Karpas-422 (cell line): ENCODE data around the gene ALDH7A1. TPM values are rescaled to one million over a fixed set of nuclear protein-coding genes. Genes with fewer than 3 reads are reported as not detected.
"Not testable (repeated sequence)": the region's sequence is repeated elsewhere in the genome, so short reads cannot be mapped to it uniquely, and the experiment has no call there.

Source experiments
- DNase-seq: peaks from one replicate; pipeline ENCODE4 v3.0.0-alpha.2; 2015
- H2AFZ ChIP-seq: fragments of 200-600 bp; sonication (generic); 2 replicates; pipeline ENCODE4 v1.6.1; 2014; ENCODE audit warnings: antibody characterized with exemption, low read length, mixed read lengths
- H3K27ac ChIP-seq: fragments of 200-600 bp; sonication (generic); 2 replicates; pipeline ENCODE4 v1.5.1; 2014; ENCODE audit warnings: mild to moderate bottlenecking, low read length, moderate library complexity
- H3K27me3 ChIP-seq: fragments of 200-600 bp; sonication (generic); 2 replicates; pipeline ENCODE4 v1.6.1; 2014; ENCODE audit warnings: low read length, mixed read lengths
- H3K36me3 ChIP-seq: fragments of 200-600 bp; sonication (generic); 2 replicates; pipeline ENCODE4 v1.6.1; 2014; ENCODE audit warnings: low read length, mixed read lengths; ENCODE audit not compliant: insufficient read depth
- H3K4me1 ChIP-seq: fragments of 200-600 bp; sonication (generic); 2 replicates; pipeline ENCODE4 v1.6.1; 2014; ENCODE audit warnings: mild to moderate bottlenecking, low read length, mixed read lengths
- H3K4me2 ChIP-seq: fragments of 200-600 bp; sonication (generic); 2 replicates; pipeline ENCODE4 v1.6.1; 2014; ENCODE audit warnings: low read length, low read depth, mild to moderate bottlenecking; ENCODE audit not compliant: poor library complexity, severe bottlenecking
- H3K4me3 ChIP-seq: fragments of 200-600 bp; sonication (generic); 2 replicates; pipeline ENCODE4 v1.5.1; 2014; ENCODE audit warnings: mild to moderate bottlenecking, antibody characterized with exemption, low read length, mixed read lengths
- H3K79me2 ChIP-seq: fragments of 200-600 bp; sonication (generic); 2 replicates; pipeline ENCODE4 v1.6.1; 2014; ENCODE audit warnings: mild to moderate bottlenecking, low read length, mixed read lengths
- H3K9ac ChIP-seq: fragments of 200-600 bp; sonication (generic); 2 replicates; pipeline ENCODE4 v1.6.0; 2014; ENCODE audit warnings: low read length
- H3K9me2 ChIP-seq: fragments of 200-600 bp; sonication (generic), shearing (Covaris generic); replicated peaks from 2 replicates; pipeline ENCODE4 v1.6.0; 2014; ENCODE audit warnings: mild to moderate bottlenecking, low read length, moderate library complexity; ENCODE audit not compliant: insufficient read depth
- H3K9me3 ChIP-seq: fragments of 300-700, 200-600 bp; sonication (generic); 2 replicates; pipeline ENCODE4 v1.6.1; 2014; ENCODE audit warnings: low read length, mixed read lengths
- H4K20me1 ChIP-seq: fragments of 200-600 bp; sonication (generic); 2 replicates; pipeline ENCODE4 v1.6.1; 2014; ENCODE audit warnings: mild to moderate bottlenecking, antibody characterized with exemption, low read length, low read depth; ENCODE audit not compliant: insufficient read depth
- total RNA-seq: library from RNA; depleted of rRNA; stranded (reverse); fragments of >200 nt; shearing (Covaris generic); gene quantifications from 2 replicates; pipeline ENCODE4 v1.2.3, GENCODE V29; 2014; ENCODE audit warnings: low replicate concordance

Gene ALDH7A1
- total RNA-seq, 1 experiment from 2014 or later, result not detected

DNA sequence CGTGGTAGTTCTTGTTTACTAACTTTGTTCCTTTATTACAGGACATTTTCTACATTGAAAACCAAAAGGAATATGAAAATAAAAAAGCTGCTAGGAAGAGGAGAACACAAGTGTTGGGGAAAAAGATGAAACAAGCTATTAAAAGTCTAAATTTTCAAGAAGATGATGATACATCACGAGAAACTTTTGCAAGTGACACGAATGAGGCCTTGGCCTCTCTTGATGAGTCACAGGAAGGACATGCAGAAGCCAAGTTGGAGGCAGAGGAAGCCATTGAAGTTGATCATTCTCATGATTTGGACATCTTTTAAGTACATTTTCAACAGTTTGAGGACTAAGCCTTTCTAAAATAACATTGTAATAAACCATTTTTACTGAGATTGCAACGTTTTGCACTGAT lies 29.5 kb upstream of the ALDH7A1 start:
- H2AFZ ChIP-seq, result no peak overlapping the region
- H3K4me1 ChIP-seq, result no peaks in the 10 kb centered on the region
- H3K9ac ChIP-seq, result no peak overlapping the region
- H3K27me3 ChIP-seq, result no peaks in the 10 kb centered on the region
- peaks cover 19% of the 10 kb centered on the region for H3K79me2 ChIP-seq
- H3K36me3 ChIP-seq, result peaks cover 21% of the 10 kb centered on the region; the same call in 1 of the 2 replicates
- no peaks in the 10 kb centered on the region for H3K9me3 ChIP-seq
- H3K27ac ChIP-seq, result no peak overlapping the region
- H4K20me1 ChIP-seq, result 0 out of 2 replicates have a peak, but pooled peaks cover 6% of the 10 kb centered on the region
- no peak overlapping the region for H3K4me3 ChIP-seq
- DNase-seq, result no peak
- no peak overlapping the region for H3K4me2 ChIP-seq
- H3K9me2 ChIP-seq, result no peaks in the 10 kb centered on the region

DNA sequence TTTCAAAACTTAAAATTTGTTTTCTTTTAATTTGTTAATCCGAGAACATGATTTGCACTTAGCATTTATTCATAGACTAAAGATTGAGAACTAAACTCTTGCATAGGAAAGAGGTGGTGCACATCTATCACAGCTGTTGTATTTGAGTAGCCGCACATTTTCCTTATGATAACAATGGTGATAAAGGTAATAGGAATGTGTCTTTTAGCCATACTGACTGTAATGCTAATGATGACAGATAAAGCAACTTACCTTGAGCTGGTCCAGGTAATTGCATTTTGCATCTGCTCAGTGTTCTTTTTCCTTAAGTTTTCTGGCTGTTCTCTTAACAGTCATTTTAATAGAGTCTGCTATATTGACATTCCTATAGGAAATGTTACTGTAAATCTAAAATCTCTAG lies 24.8 kb upstream of the ALDH7A1 start:
- peaks cover 32% of the 10 kb centered on the region; the same call in 1 of the 2 replicates for H3K36me3 ChIP-seq

DNA sequence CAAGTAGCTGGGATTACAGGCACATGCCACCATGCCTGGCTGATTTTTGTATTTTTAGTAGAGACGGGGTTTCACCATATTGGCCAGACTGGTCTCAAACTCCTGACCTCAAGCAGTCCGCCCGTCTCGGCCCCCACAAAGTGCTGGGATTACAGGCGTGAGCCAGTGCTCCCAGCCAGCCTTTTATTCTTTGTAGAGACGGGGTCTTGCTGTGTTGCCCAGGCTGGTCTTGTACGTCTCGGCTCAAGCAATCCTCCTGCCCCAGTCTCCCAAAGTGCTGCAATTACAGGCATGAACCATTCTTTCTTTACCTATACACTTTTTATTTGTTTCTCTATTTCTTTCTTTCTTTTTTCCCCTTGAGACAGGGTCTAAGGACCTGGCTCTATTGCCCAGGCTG lies 22.6 kb upstream of the ALDH7A1 start:
- not testable (repeated sequence) for H3K4me3 ChIP-seq, DNase-seq, H3K9me2 ChIP-seq

More for the DNA sequence above, 24.8 kb upstream of the ALDH7A1 start:
- Histone ChIP-seq H3K4me2 (no peak overlapping the region), H3K79me2 (peaks cover 48% of the 10 kb centered on the region), H3K27ac (no peak overlapping the region), H3K27me3 (no peaks in the 10 kb centered on the region), H2AFZ (no peak overlapping the region), H4K20me1 (no peaks in the 10 kb centered on the region), H3K4me1 (peaks cover 6% of the 10 kb centered on the region), H3K9me3 (no peaks in the 10 kb centered on the region), H3K9me2 (no peaks in the 10 kb centered on the region), H3K4me3 (no peak overlapping the region), H3K9ac (no peak overlapping the region)
- DNase-seq, result no peak

DNA sequence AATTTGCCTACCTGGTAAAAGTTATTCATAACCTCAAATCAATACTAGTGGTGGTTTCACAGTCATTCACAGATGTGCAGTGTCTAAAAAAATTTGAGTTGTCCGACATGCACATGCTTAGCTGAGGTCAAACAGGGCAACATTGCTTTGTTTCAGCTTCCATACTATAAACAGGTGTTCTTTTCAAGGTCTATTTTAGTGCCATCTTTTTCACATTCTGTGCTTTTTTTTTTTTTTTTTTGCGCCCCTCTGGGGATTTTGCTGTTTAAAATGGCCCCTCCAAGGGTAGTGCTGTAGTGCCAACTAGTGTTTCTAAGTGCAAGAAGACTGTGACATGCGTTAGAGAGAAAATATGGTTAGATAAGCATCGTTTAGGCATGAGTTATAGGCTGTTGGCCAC lies 20.3 kb upstream of the ALDH7A1 start:
- Histone ChIP-seq H3K9ac (no peak overlapping the region), H3K4me1 (peaks cover 7% of the 10 kb centered on the region), H3K79me2 (peaks cover 79% of the 10 kb centered on the region), H3K4me2 (no peak overlapping the region), H3K4me3 (no peak overlapping the region), H3K9me2 (no peaks in the 10 kb centered on the region), H3K9me3 (no peaks in the 10 kb centered on the region), H4K20me1 (no peaks in the 10 kb centered on the region), H3K27me3 (no peaks in the 10 kb centered on the region), H3K27ac (no peak overlapping the region), H3K36me3 (peaks cover 19% of the 10 kb centered on the region; the same call in 1 of the 2 replicates), H2AFZ (no peak overlapping the region)
- peak; percentile 60 for DNase-seq

More for the DNA sequence above, 22.6 kb upstream of the ALDH7A1 start:
- H3K4me2 ChIP-seq, H3K4me1 ChIP-seq, H4K20me1 ChIP-seq, H3K27ac ChIP-seq, H3K9ac ChIP-seq, H3K27me3 ChIP-seq, H2AFZ ChIP-seq, H3K9me3 ChIP-seq: not testable (repeated sequence)
- peaks cover 68% of the 10 kb centered on the region for H3K79me2 ChIP-seq
- H3K36me3 ChIP-seq, result peaks cover 22% of the 10 kb centered on the region; the same call in 1 of the 2 replicates

DNA sequence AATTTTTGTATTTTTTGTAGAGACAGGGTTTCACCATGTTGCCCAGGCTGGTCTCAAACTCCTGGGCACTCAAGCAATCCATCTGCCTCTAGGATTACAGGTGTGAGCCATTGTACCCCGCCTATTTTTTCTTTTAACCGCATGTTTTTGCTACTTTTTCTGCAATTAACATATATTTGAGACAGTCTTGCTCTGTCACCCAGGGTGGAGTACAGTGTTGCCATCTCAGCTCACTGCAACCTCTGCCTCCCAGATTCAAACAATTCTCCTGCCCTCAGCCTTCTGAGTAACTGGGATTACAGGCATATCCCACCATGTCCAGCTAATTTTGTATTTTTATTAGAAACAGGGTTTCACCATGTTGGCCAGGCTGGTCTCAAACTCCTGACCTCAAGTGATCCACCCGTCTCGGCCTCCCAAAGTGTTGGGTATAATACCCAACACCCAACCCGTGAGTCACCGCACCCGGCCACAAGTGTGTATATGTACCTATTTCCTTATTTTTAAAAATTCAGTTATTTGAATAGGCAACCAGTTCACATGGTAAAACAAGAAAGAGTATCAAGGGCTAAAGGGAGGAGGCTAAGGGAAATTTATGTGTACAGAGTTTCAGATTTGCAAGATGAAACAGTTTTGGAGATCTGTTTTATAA lies 19.0 kb upstream of the ALDH7A1 start:
- peaks cover 22% of the 10 kb centered on the region; the same call in 1 of the 2 replicates for H3K36me3 ChIP-seq
- no peak for DNase-seq
- H3K9ac ChIP-seq, result no peak overlapping the region
- H3K79me2 ChIP-seq, result peaks cover 83% of the 10 kb centered on the region
- no peak overlapping the region for H2AFZ ChIP-seq
- no peak overlapping the region for H3K27ac ChIP-seq
- no peaks in the 10 kb centered on the region for H4K20me1 ChIP-seq
- H3K9me3 ChIP-seq, result no peaks in the 10 kb centered on the region
- H3K9me2 ChIP-seq, result no peaks in the 10 kb centered on the region
- no peaks in the 10 kb centered on the region for H3K27me3 ChIP-seq
- H3K4me2 ChIP-seq, result no peak overlapping the region
- no peak overlapping the region for H3K4me3 ChIP-seq
- peaks cover 7% of the 10 kb centered on the region for H3K4me1 ChIP-seq

DNA sequence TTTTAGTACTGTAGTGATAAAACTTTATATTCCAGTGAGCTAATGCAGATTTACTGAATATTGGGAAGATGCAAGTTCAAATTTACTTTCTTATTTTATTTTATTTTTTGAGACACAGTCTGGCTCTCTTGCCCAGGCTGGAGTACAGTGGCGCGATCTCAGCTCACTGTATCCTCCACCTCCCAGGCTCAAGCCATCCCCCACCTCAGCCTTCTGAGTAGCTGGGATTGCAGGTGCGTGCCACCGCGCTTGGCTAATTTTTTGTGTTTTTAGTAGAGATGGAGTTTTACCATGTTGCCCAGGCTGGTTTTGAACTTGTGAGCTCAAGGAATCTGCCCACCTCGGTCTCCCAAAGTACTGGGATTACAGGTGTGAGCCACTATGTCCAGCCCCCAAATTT lies 15.6 kb upstream of the ALDH7A1 start:
- peaks cover 7% of the 10 kb centered on the region for H3K4me1 ChIP-seq
- H3K79me2 ChIP-seq, result peaks cover 96% of the 10 kb centered on the region
- H4K20me1 ChIP-seq, result peaks cover 13% of the 10 kb centered on the region; the same call in 1 of the 2 replicates
- no peak for DNase-seq
- H2AFZ ChIP-seq, result no peak overlapping the region
- H3K9me3 ChIP-seq, result no peaks in the 10 kb centered on the region
- no peaks in the 10 kb centered on the region for H3K9me2 ChIP-seq
- no peak overlapping the region for H3K4me3 ChIP-seq
- no peaks in the 10 kb centered on the region for H3K27me3 ChIP-seq
- peaks cover 30% of the 10 kb centered on the region; the same call in 1 of the 2 replicates for H3K36me3 ChIP-seq
- no peak overlapping the region for H3K27ac ChIP-seq
- no peak overlapping the region for H3K4me2 ChIP-seq
- no peak overlapping the region for H3K9ac ChIP-seq

DNA sequence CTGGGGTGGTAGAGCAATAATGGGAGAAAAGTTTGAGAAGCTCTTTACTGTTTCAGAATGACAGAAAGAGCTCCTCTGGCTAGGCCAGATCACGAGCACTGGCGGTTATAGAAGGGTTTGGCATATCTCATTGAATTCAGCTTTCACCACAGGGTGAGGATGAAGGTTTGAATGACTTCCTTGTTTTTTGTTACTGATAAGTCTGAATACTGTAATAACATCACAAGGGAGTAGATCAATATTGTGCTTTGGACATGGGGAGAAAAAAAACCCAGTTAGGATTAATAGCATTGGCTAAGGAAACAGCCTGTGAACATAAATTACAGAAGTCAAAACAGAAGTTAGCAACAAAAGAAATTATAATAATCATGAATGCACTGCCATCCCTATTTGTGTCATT lies 15.1 kb upstream of the ALDH7A1 start:
- H4K20me1 ChIP-seq, result peaks cover 13% of the 10 kb centered on the region; the same call in 1 of the 2 replicates
- H3K9ac ChIP-seq, result no peak overlapping the region
- peaks cover 96% of the 10 kb centered on the region for H3K79me2 ChIP-seq
- H3K4me3 ChIP-seq, result no peak overlapping the region
- H2AFZ ChIP-seq, result no peak overlapping the region
- peaks cover 4% of the 10 kb centered on the region for H3K4me1 ChIP-seq
- H3K4me2 ChIP-seq, result no peak overlapping the region
- H3K27me3 ChIP-seq, result no peaks in the 10 kb centered on the region
- no peak for DNase-seq
- H3K36me3 ChIP-seq, result peaks cover 26% of the 10 kb centered on the region; the same call in 1 of the 2 replicates
- no peak overlapping the region for H3K27ac ChIP-seq
- no peaks in the 10 kb centered on the region for H3K9me2 ChIP-seq
- H3K9me3 ChIP-seq, result no peaks in the 10 kb centered on the region

DNA sequence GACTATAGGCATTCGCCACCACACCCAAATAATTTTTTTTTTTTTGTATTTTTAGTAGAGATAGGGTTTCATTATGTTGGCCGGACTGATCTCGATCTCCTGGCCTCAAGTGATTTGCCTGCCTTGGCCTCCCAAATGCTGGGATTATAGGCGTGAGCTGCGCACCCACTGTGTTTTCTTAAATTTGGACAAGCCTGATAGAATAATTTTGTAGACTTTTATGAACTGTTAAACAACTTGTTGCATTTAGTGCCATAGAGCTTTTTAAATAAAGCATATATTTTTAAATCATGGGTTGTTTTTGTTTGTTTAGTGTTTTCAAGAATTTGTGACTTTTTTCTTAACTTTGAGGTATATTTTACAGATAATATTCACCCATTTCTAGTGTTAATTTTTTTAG lies 10.5 kb upstream of the ALDH7A1 start:
- Histone ChIP-seq H3K4me2 (no peak overlapping the region), H4K20me1 (peaks cover 25% of the 10 kb centered on the region)

More for the DNA sequence above, 10.5 kb upstream of the ALDH7A1 start:
- H3K9me3 ChIP-seq, result no peaks in the 10 kb centered on the region
- H3K79me2 ChIP-seq, result peaks cover 93% of the 10 kb centered on the region
- peaks cover 35% of the 10 kb centered on the region; the same call in 1 of the 2 replicates for H3K36me3 ChIP-seq
- H3K4me3 ChIP-seq, result no peak overlapping the region
- H2AFZ ChIP-seq, result no peak overlapping the region
- peaks cover 21% of the 10 kb centered on the region for H3K4me1 ChIP-seq
- no peaks in the 10 kb centered on the region for H3K27me3 ChIP-seq
- H3K9me2 ChIP-seq, result no peaks in the 10 kb centered on the region
- no peak for DNase-seq
- H3K27ac ChIP-seq, result no peak overlapping the region
- H3K9ac ChIP-seq, result no peak overlapping the region
